Measurements from ENCODE around the gene SKI. TPM values are rescaled to one million over a fixed set of nuclear protein-coding genes. Genes with fewer than 3 reads are reported as not detected.

Gene SKI
- total RNA-seq, 2 donors from 2014 or later: 135 to 138 TPM

- H3K4me1 ChIP-seq (ENCODE audit: control insufficient read depth in 1 of 2, low read depth in 2 of 2): peaks cover 36 to 45% of the 10 kb centered on the region in 2 donors
- TF ChIP-seq, protein P1, sequence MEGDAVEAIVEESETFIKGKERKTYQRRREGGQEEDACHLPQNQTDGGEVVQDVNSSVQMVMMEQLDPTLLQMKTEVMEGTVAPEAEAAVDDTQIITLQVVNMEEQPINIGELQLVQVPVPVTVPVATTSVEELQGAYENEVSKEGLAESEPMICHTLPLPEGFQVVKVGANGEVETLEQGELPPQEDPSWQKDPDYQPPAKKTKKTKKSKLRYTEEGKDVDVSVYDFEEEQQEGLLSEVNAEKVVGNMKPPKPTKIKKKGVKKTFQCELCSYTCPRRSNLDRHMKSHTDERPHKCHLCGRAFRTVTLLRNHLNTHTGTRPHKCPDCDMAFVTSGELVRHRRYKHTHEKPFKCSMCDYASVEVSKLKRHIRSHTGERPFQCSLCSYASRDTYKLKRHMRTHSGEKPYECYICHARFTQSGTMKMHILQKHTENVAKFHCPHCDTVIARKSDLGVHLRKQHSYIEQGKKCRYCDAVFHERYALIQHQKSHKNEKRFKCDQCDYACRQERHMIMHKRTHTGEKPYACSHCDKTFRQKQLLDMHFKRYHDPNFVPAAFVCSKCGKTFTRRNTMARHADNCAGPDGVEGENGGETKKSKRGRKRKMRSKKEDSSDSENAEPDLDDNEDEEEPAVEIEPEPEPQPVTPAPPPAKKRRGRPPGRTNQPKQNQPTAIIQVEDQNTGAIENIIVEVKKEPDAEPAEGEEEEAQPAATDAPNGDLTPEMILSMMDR (IDR thresholded peaks at IDR 0.05): no peak
- peak; percentile 76 for ATAC-seq (ENCODE audit: insufficient number of reproducible peaks, low FRiP score, low read depth)
- H3K27ac ChIP-seq: peak overlapping the region; percentile 93 to 98
- DNase-seq (ENCODE audit: low spot score): peak; percentile 80
- no peaks in the 10 kb centered on the region for H3K9me3 ChIP-seq
- H3K4me3 ChIP-seq: peak overlapping the region; percentile 81
- H3K36me3 ChIP-seq: no peaks in the 10 kb centered on the region
- no peaks in the 10 kb centered on the region for H3K27me3 ChIP-seq (replicated peaks; ENCODE audit: insufficient read depth)
These were observed 38.4 kb upstream of the SKI start for GRCh38 chr1:2189459-2190425.

DNA sequence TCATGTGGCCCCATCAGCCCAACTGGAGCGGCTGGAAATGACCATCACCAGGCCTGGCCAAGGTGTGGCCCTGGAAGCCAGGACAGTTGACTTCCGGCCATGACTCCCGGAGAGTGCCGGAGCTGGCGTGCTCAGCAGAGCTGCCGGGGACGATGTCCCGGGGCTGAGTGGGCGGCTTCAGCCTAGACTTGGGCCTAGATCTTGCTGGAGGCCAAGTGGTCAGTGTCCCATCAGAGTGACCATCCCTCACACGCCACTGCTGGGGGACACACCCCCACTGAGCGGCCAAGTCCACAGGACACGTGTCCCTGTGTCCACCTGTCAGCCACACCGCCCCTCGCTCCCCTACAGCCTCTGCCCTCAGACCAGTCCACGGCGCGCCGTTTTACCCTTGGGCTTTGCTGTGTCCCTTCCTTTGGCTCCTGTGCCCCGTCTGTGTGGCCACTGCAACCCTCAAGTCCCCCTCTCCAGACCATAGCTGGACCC lies 37.6 kb upstream of the SKI start:
- Histone ChIP-seq H3K4me1 (ENCODE audit: control insufficient read depth in 1 of 2, low read depth in 2 of 2) (peaks cover 38 to 49% of the 10 kb centered on the region in 2 donors), H3K9me3 (no peaks in the 10 kb centered on the region), H3K36me3 (no peaks in the 10 kb centered on the region), H3K27ac (peak overlapping the region; percentile 93 to 98), H3K27me3 (replicated peaks; ENCODE audit: insufficient read depth) (no peaks in the 10 kb centered on the region), H3K4me3 (peak overlapping the region; percentile 81)
- ATAC-seq (ENCODE audit: insufficient number of reproducible peaks, low FRiP score, low read depth) (no peak), DNase-seq (ENCODE audit: low spot score) (no peak)
- TF ChIP-seq, protein P1 (IDR thresholded peaks at IDR 0.05): no peak

GRCh38 chr1:2192031-2192995 lies 35.8 kb upstream of the SKI start:
- Histone ChIP-seq H3K9me3 (no peaks in the 10 kb centered on the region), H3K36me3 (no peaks in the 10 kb centered on the region), H3K4me3 (peak overlapping the region; percentile 50), H3K4me1 (ENCODE audit: control insufficient read depth in 1 of 2, low read depth in 2 of 2) (peaks cover 40 to 55% of the 10 kb centered on the region in 2 donors), H3K27ac (peak overlapping the region; percentile 83 to 98), H3K27me3 (replicated peaks; ENCODE audit: insufficient read depth) (no peaks in the 10 kb centered on the region)
- TF ChIP-seq, protein P1 (IDR thresholded peaks at IDR 0.05): no peak
- DNase-seq (ENCODE audit: low spot score) (no peak), ATAC-seq (ENCODE audit: insufficient number of reproducible peaks, low FRiP score, low read depth) (no peak)

- Histone ChIP-seq H3K27me3 (replicated peaks; ENCODE audit: insufficient read depth) (no peaks in the 10 kb centered on the region), H3K4me3 (peak overlapping the region; percentile 83), H3K36me3 (no peaks in the 10 kb centered on the region), H3K9me3 (no peaks in the 10 kb centered on the region), H3K4me1 (ENCODE audit: control insufficient read depth in 1 of 2, low read depth in 2 of 2) (peaks cover 41 to 57% of the 10 kb centered on the region in 2 donors), H3K27ac (peak overlapping the region; percentile 83 to 98)
- TF ChIP-seq, protein P1 (IDR thresholded peaks at IDR 0.05): no peak
- DNase-seq (ENCODE audit: low spot score): no peak
- no peak for ATAC-seq (ENCODE audit: insufficient number of reproducible peaks, low FRiP score, low read depth)
These were observed 34.4 kb upstream of the SKI start for GRCh38 chr1:2193514-2194281.

All from thoracic aorta (tissue), 2 donors.